NK-92 treated with Interleukin-12 subunit alpha and Interleukin-12 subunit beta, amount 100 ng/mL, for 24 hours (cell line): ENCODE data around the gene CD9.

ENCODE experiments used
- DNase-seq: peaks from one replicate; lab custom pipeline; 2025; lab: John Stamatoyannopoulos, UW

CD9 gene

GRCh38 chr12:6241495-6241894 is 41.3 kb downstream of the CD9 start:
- no peak for DNase-seq

GRCh38 chr12:6249580-6249979 is 49.4 kb downstream of the CD9 start:
- DNase-seq = no peak

GRCh38 chr12:6250343-6250742 is 50.1 kb downstream of the CD9 start:
- no peak for DNase-seq

- DNase-seq = no peak
These were observed 53.1 kb downstream of the CD9 start for GRCh38 chr12:6253278-6253677.

- DNase-seq = no peak
These were observed 54.3 kb downstream of the CD9 start for GRCh38 chr12:6254491-6254890.

GRCh38 chr12:6257007-6257406 is 56.8 kb downstream of the CD9 start:
- no peak for DNase-seq

- DNase-seq = no peak
These were observed 62.0 kb downstream of the CD9 start for GRCh38 chr12:6262211-6262610.

GRCh38 chr12:6262623-6263022 is 62.4 kb downstream of the CD9 start:
- no peak for DNase-seq

GRCh38 chr12:6263931-6264330 is 63.7 kb downstream of the CD9 start:
- no peak for DNase-seq

- DNase-seq = no peak
These were observed 64.3 kb downstream of the CD9 start for GRCh38 chr12:6264402-6265037.

GRCh38 chr12:6265038-6265405 is 64.8 kb downstream of the CD9 start:
- no peak for DNase-seq

GRCh38 chr12:6266541-6266966 is 66.4 kb downstream of the CD9 start:
- no peak for DNase-seq

GRCh38 chr12:6266971-6267721 is 66.9 kb downstream of the CD9 start:
- DNase-seq = no peak

GRCh38 chr12:6268484-6269157 is 68.4 kb downstream of the CD9 start:
- DNase-seq = no peak

GRCh38 chr12:6269986-6270385 is 69.8 kb downstream of the CD9 start:
- DNase-seq = no peak

- no peak for DNase-seq
These were observed 71.1 kb downstream of the CD9 start for GRCh38 chr12:6271281-6271680.

- no peak for DNase-seq
These were observed 72.4 kb downstream of the CD9 start for GRCh38 chr12:6272300-6273204.

GRCh38 chr12:6273205-6273540 is 73.0 kb downstream of the CD9 start:
- DNase-seq = no peak

- no peak for DNase-seq
These were observed 73.5 kb downstream of the CD9 start for GRCh38 chr12:6273541-6274230.

- no peak for DNase-seq
These were observed 74.3 kb downstream of the CD9 start for GRCh38 chr12:6274231-6275221.
